ENCODE measurements around the gene ZNF813. TPM values are rescaled to one million over a fixed set of nuclear protein-coding genes. Genes with fewer than 3 reads are reported as not detected.

Gene ZNF813
- total RNA-seq, 1 experiment from 2014 or later, result 3.5 TPM

GRCh38 chr19:53532362-53532761 is 64.8 kb downstream of the ZNF813 start:
- no TSS peak for BruUV-seq (replicated peaks)
- CTCF ChIA-PET, result no interaction called here

GRCh38 chr19:53536225-53536548 is 68.7 kb downstream of the ZNF813 start:
- POLR2A ChIA-PET (ENCODE audit: unreplicated experiment), result no interaction called here
- no peaks in the 10 kb centered on the region for H4K20me1 ChIP-seq (ENCODE audit: low read length)
- no peaks in the 10 kb centered on the region for H3K9me3 ChIP-seq (ENCODE audit: low read length)
- peaks cover 9% of the 10 kb centered on the region for H3K4me1 ChIP-seq (ENCODE audit: insufficient read depth, low read length)
- no peak for TF ChIP-seq CTCF (conservative IDR thresholded peaks at IDR 0.05; ENCODE audit: low read depth, low read length)
- TF ChIP-seq EZH2 (IDR thresholded peaks at IDR 0.05; ENCODE audit: low read length, unreplicated experiment), result no peak
- TF ChIP-seq EZH2phosphoT487 (IDR thresholded peaks at IDR 0.05; ENCODE audit: borderline replicate concordance, low read length), result no peak
- CTCF ChIA-PET, result no interaction called here
- H3K9ac ChIP-seq (ENCODE audit: low read length), result no peak overlapping the region
- H3K9me2 ChIP-seq (replicated peaks; ENCODE audit: low read length), result no peaks in the 10 kb centered on the region
- H3K27ac ChIP-seq (ENCODE audit: low read length), result no peak overlapping the region
- no peak overlapping the region for H3K4me3 ChIP-seq (ENCODE audit: low read length)
- no peaks in the 10 kb centered on the region for H3F3A ChIP-seq (ENCODE audit: low read length, unreplicated experiment)
- H3K4me2 ChIP-seq (ENCODE audit: low read length), result no peak overlapping the region
- peaks cover 24% of the 10 kb centered on the region for H3K79me2 ChIP-seq (ENCODE audit: low read length)
- H2AFZ ChIP-seq (ENCODE audit: low read length), result no peak overlapping the region
- H3K36me3 ChIP-seq (ENCODE audit: low read depth, low read length), result peaks cover 25% of the 10 kb centered on the region
- intact Hi-C loops (cut with micrococcal nuclease), result no loop called here
- BruUV-seq (replicated peaks), result no TSS peak
- no peak for ATAC-seq
- DNase-seq, result no peak
- H3K27me3 ChIP-seq (ENCODE audit: low read length), result no peaks in the 10 kb centered on the region

More at GRCh38 chr19:53532362-53532761, 64.8 kb downstream of the ZNF813 start:
- no peak overlapping the region for H3K27ac ChIP-seq (ENCODE audit: low read length)
- ATAC-seq (no peak), DNase-seq (no peak)
- peaks cover 5% of the 10 kb centered on the region; the same call in 1 of the 2 replicates for H3K4me1 ChIP-seq (ENCODE audit: insufficient read depth, low read length)
- no peaks in the 10 kb centered on the region for H3F3A ChIP-seq (ENCODE audit: low read length, unreplicated experiment)
- H3K79me2 ChIP-seq (ENCODE audit: low read length), result no peaks in the 10 kb centered on the region
- no peaks in the 10 kb centered on the region for H4K20me1 ChIP-seq (ENCODE audit: low read length)
- H3K27me3 ChIP-seq (ENCODE audit: low read length), result no peaks in the 10 kb centered on the region
- no peak overlapping the region for H2AFZ ChIP-seq (ENCODE audit: low read length)
- intact Hi-C loops (cut with micrococcal nuclease), result no loop called here
- H3K9me3 ChIP-seq (ENCODE audit: low read length), result no peaks in the 10 kb centered on the region
- TF ChIP-seq CTCF (conservative IDR thresholded peaks at IDR 0.05; ENCODE audit: low read depth, low read length), result no peak
- no peak for TF ChIP-seq EZH2phosphoT487 (IDR thresholded peaks at IDR 0.05; ENCODE audit: borderline replicate concordance, low read length)
- TF ChIP-seq EZH2 (IDR thresholded peaks at IDR 0.05; ENCODE audit: low read length, unreplicated experiment), result no peak
- H3K9ac ChIP-seq (ENCODE audit: low read length), result no peak overlapping the region
- no peak overlapping the region for H3K4me2 ChIP-seq (ENCODE audit: low read length)
- H3K4me3 ChIP-seq (ENCODE audit: low read length), result no peak overlapping the region
- POLR2A ChIA-PET (ENCODE audit: unreplicated experiment), result no interaction called here
- H3K9me2 ChIP-seq (replicated peaks; ENCODE audit: low read length), result no peaks in the 10 kb centered on the region
- H3K36me3 ChIP-seq (ENCODE audit: low read depth, low read length), result peaks cover 33% of the 10 kb centered on the region

- no peaks in the 10 kb centered on the region for H3F3A ChIP-seq (ENCODE audit: low read length, unreplicated experiment)
- peaks cover 28% of the 10 kb centered on the region for H3K36me3 ChIP-seq (ENCODE audit: low read depth, low read length)
- TF ChIP-seq EZH2 (IDR thresholded peaks at IDR 0.05; ENCODE audit: low read length, unreplicated experiment), result no peak
- TF ChIP-seq CTCF (conservative IDR thresholded peaks at IDR 0.05; ENCODE audit: low read depth, low read length), result no peak
- TF ChIP-seq EZH2phosphoT487 (IDR thresholded peaks at IDR 0.05; ENCODE audit: borderline replicate concordance, low read length), result no peak
- peaks cover 19% of the 10 kb centered on the region for H3K4me1 ChIP-seq (ENCODE audit: insufficient read depth, low read length)
- POLR2A ChIA-PET (ENCODE audit: unreplicated experiment), result no interaction called here
- H3K4me2 ChIP-seq (ENCODE audit: low read length), result peak overlapping the region; percentile 91
- H3K4me3 ChIP-seq (ENCODE audit: low read length), result peak overlapping the region; percentile 77
- peak overlapping the region; percentile 64; the same call in 1 of the 2 replicates for H2AFZ ChIP-seq (ENCODE audit: low read length)
- ATAC-seq (no peak; the same call in 1 of the 2 replicates), DNase-seq (no peak)
- intact Hi-C loops (cut with micrococcal nuclease), result no loop called here
- TSS peak; percentile 33 for BruUV-seq (replicated peaks)
- no peaks in the 10 kb centered on the region for H4K20me1 ChIP-seq (ENCODE audit: low read length)
- peaks cover 24% of the 10 kb centered on the region for H3K79me2 ChIP-seq (ENCODE audit: low read length)
- no peaks in the 10 kb centered on the region for H3K9me3 ChIP-seq (ENCODE audit: low read length)
- H3K27ac ChIP-seq (ENCODE audit: low read length), result peak overlapping the region; percentile 81
- no peaks in the 10 kb centered on the region for H3K27me3 ChIP-seq (ENCODE audit: low read length)
- peak overlapping the region; percentile 96 for H3K9ac ChIP-seq (ENCODE audit: low read length)
- H3K9me2 ChIP-seq (replicated peaks; ENCODE audit: low read length), result no peaks in the 10 kb centered on the region
- CTCF ChIA-PET, result no interaction called here
Measured at GRCh38 chr19:53537121-53537520, 69.6 kb downstream of the ZNF813 start.

Data from PC-3 (cell line).